Activated CD4-positive, CD25-positive, alpha-beta regulatory T cell (primary cell): ENCODE measurements around the gene ERC2.

Experiments used
- DNase-seq, 4 experiments: peaks; one replicate each; lab custom pipeline; 2025; lab: John Stamatoyannopoulos, UW

ERC2 gene

DNA sequence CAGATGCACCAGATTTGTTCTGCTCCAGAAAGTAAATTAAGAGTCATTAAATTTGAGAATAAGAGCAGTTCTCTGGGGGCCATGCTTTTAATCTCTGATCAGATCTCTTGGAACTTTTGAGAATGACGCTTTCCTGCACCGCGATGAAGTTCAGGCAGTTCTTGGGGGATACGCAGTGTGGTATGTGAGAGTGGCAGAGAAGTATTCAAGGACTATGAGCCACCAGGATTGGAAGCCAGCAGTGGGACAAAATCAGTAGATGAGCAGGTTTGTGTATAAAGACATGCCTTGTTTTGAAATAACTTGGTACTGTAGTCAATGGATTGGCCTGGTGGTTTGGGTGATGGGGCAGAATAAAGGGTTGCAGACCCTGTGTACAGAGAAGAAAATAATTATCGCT is 483.6 kb downstream of the ERC2 start:
- no peak for DNase-seq

DNA sequence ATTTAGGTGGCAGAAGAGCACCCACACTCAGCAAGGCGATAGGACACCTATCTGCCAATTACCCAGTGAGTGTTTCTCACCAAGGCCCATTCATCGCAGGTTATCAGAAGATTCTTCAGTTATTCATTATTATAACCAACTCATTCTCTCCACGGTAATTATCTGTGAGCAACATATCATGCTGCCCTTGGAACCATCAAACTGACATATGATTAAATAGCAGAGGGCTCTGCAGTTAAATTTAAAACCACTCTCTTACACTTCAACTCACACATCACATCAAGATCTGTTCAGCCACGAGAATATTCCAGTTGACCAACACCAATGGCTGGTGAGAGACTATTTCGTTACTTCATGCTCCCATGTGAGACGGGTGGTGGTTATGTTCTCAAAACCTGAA is 489.3 kb downstream of the ERC2 start:
- no peak for DNase-seq

DNA sequence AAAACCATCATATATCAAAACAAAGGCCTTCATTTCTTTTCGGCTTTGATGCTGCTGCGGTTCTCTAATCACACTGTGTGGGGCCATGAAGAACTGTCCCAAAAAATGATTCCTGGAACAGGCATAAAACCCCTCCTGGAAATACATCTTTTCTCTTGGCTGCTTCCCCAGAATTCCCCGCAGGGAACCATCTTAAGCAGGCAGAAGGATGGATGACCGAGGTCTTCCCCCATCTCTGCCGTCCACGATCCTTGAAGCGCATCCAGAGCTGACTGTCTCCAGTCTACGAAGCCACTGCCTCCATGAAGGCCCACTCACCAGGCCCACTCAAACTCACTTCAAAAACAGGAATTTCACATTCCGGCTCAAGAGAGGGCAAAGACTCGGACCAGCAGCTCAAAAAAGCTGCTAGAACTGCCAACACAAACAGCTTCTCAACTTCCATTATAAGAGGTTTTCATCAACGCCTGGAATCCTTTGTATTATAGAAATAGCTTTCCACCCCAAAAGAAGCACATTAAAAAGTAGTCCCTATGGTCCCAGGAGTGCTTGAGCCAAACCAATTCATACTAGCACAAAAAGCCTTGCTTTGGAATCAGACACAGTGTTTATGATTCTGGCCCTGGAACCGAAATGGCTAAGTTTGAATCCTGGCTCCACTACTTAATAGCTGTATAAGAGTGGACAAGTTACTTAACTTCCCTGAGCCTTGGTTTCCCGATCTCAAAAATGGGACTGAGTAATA is 493.7 kb downstream of the ERC2 start:
- DNase-seq: no peak

DNA sequence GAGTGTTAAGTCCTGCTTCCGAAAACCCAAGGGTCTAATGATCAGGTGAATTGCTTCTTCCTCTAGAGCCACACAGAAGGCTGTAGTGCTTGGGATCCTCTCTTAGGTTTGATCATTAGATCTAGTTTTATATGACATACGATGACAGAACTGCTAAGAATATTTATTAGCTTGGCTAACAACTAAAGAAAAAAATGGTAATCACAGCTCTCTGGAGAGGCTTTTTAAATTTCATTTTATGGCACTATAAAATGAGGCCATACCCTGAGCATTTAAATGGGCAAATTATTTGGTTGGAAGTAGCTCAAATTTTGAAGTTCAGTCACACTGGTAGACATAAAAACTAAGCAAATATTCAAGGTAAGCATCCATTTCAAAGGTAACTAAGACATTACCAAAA is 498.6 kb downstream of the ERC2 start:
- no peak for DNase-seq

DNA sequence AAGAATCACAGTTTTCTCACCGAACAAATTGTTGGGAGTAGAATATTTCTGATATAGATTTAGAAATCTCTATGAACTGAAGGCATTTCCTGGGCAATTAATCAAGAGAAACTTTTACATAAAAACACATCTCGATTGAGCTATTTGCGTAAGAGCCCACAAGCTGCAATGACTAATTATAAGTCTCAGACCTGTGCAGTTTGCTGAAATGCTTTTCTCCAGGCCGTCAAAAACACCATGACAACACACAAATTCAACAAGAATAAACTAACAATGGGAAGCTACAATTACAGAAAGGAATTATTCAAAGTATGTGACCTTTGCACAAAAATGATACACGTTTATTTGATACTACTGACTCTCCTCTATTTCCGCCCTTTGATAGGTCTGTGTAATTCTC is 499.9 kb downstream of the ERC2 start:
- DNase-seq: no peak

DNA sequence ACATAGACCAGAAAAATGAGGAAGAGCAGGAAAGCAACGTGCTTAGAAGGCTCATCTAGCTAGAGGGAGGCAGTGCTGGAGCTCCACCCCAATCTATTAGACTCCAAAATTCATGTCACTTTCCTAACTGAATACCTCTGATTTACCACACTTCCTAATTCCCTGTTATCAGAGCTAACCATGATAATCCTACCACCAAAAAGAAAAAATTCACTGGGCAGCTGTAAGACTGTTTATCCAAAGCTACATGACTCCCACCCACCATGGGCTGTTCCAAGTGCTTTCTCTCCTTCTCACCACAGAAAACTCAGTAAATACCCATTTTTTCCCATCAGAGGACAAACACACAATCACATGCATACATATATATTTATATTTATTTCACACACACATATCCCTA is 501.7 kb downstream of the ERC2 start:
- no peak for DNase-seq

DNA sequence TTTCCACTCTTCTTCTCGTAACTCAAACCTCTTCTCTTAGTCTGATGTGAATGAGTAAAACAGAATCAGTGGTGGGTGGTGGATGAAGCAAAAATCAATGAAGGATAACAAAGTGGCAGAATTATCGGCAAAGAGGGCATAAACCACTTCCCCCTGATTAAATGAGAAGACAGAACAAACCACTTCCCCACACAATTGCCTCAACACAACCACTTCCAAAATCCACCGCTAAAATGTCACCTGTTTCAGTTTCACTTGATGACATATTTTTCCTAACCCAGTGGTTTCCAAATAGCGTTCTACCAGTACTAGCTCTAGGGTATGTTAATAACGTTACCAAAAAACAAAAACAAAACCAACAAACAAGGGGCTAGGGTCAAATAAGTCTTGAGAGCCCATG is 502.5 kb downstream of the ERC2 start:
- no peak for DNase-seq

DNA sequence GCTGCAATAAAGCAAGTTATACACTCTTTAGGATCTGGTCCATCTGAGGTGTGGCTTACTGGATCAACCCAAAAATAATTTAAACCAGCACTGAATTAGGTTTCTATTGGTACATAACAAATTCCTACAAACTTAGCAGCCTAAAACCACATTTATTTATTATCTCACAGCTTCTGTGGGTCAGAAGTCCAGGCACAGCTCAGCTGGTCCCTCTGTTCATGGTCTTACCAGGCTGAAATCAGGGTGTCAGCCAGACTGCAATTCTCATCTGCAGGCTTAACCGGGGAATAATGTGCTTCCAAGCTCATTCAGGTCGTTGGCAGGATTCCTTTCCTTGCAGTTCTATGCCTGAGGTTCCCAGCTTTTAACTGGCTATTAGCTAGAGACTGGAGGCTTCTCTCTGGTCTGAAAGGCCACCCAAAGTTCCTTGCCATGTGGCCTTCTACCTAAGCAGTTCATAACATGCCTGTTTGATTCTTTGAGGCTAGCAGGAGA is 503.7 kb downstream of the ERC2 start:
- DNase-seq: no peak

DNA sequence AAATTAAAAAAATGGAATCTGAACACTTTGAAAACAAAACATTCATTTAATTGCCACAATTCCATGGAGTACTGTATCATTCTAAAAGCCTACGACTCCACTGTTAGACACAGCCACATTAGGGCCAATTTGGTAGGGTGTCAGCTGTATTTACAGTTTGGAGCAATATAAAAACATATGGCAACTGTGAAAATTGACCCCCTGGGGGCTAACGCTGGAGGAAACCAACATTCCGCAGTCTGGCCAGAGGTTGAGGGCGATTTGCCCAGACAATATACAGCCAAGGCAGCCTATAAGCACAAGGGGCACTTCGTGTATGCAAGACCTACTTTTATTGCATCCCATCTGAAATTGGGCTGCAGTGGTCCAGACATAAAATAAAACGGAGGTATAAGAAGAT is 504.7 kb downstream of the ERC2 start:
- DNase-seq: no peak

DNA sequence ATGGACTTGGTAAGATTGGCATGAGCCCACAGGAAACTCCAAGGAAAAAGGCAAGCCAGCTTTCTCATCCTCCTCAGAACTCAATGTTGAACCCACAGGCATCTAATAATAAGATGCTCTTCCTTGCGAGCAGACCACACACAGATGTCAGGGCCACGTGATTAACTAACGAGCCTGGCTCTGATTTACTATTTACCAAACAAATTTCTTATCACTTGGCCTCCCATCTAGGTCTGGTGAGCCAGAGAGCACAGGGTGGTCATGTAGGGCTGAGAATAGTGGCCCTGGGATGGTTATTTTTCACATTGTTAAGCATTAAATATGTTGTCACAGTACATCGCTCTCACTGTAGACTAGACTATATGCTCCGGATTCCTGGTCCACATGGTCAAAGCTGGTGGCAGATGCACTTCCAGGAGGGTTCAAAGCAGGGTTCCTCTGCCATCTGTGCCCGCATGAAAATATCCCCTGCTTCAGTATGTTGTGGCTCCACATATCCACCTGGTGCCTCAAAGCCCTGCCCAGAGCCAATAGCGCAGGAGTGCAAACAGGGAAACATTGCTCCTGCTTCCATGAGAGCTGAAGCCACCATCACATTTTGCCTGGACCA is 508.7 kb downstream of the ERC2 start:
- DNase-seq: no peak

DNA sequence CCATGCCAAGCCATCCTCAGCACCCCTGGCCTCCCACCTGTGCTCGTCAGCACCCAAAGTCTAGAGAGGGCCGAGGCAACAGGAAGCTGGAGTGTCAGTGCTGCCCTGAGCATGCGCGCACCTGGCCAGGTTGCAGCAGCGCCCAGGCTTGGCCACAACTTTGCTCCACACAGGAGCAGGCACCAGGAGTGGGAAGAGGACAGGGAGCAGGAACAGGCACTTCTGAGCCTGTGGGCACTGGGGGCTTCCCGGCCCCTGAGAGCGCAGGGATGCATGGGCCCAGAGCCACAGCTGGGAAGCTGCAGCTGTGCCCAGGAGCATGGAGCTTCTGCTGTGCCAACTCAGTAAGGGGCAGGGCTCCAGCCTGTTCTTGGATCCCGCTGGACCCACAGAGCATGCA is 509.7 kb downstream of the ERC2 start:
- no peak for DNase-seq

DNA sequence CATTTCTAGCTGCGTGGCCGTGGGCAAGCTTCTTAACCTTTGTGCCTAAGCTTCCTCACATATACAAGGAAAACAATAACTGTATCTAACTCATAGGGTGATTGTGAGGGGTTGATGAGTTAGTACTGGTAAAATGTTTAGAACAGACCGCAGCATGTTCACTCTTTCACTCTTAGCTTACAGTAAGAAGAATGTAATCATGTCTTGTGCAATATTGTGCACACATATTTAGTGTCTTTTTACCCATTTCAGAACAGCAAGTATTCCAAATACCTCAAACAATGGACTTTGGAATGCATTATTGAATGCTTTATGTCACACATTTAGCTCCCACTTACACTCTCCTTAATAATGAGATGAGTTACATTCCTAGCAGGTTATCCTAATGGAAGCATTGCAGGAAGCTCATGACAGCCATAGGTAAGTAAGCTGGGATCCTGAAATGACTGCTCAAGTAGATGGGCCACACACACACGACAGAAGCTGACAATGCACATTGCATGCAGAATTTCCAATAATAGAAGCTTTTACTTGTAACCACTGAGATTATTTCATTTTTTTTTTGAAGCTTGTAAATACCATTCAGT is 512.3 kb downstream of the ERC2 start:
- DNase-seq: no peak

DNA sequence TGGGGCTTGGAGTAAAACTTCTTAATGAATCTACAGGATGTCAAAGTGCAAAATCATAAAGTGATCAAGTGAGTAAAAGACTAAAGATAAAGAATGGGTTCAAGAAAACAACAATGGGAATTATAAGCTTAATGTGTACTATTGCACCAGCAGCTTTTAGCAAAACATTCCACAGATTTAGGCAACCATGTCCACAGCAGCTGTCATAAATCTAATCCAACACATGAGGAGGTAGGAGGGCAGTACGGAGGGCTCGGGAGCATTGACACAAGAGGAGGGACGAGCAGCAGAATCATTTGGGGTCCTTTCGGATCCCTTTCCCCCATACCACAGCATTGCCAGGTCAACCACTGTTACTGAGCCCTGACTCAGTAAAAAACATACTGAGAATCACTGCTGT is 516.9 kb downstream of the ERC2 start:
- no peak for DNase-seq

DNA sequence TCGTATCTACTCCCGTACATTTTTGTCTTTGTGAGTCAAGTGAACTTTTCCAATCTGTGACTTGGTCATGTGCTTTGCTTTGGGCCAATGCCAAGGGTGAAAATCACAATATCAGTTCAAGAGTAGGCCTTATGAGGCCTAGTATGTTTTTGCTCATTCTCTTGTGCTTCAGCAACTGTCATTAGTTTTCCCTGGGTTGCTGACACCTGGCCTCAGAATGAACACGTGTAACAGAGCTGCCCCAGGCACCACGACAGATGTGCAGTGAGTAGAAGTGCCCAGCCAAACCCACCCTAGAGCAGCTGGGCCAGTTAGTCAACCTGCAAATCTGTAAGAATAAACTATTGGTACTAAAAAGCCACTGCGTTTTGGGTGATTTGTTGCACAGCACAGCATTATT is 520.9 kb downstream of the ERC2 start:
- no peak for DNase-seq

DNA sequence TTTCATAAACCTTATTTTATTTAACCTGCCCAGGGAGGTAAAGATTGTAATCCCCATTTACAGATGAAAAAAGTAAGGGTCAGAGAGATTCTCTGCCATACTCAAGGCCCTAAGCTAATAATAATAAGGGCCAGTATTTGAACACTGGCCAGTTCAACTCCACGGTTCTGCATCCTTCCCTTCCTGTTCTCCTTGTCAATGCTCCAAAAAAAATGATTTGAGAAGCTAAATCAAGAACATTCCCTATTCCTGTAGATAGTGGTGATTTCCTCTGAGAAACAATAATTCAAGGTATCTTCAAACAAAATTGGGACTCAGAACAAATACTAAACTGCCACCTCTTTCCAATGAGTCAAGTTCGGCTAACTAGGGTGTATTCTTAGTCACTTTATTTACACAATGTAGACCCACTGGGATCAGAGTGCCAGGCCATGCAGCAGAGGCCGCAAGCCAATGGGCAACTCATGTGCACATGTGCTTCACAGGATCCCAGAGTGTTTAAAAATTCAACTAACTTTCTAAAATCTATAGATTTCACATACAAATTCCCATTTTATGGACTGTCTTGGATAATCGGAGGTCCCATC is 521.6 kb downstream of the ERC2 start:
- DNase-seq: no peak

DNA sequence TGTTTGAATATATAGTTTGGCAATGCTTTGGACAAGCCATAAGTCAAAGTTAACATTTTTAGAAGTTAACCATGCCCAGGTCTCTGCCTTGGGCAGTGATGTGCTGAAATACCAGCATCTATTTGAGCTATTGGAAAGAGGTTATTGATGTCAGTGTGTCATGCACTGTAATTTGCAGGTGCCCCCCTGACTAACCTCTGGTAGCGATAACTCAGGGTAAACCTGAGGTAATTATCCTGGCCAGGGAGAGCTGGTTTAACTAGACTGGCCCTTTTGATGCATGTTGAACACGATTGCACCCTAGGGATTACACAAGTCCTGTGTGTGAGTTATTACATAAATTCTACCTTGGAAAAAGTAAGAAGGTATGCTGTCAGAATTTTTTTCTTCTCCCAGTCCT is 525.4 kb downstream of the ERC2 start:
- no peak for DNase-seq

DNA sequence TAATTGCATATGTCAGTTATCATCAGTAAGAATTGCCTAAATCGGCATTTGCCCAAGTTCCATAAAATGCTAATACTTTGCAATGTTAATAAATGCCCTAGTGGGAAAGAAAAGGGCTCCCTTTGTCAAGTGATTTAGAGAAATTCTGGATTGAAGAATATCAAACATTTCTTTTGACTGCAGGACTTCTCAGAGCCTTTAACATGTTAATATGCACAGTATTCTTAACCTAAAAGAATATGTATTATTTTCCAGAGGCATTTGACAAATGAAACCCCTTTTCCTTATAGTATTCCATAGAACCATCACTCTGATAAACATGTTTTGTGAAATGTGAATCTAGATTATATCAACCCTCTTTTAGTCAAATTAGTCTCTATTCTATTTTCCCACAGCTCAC is 529.0 kb downstream of the ERC2 start:
- no peak for DNase-seq

DNA sequence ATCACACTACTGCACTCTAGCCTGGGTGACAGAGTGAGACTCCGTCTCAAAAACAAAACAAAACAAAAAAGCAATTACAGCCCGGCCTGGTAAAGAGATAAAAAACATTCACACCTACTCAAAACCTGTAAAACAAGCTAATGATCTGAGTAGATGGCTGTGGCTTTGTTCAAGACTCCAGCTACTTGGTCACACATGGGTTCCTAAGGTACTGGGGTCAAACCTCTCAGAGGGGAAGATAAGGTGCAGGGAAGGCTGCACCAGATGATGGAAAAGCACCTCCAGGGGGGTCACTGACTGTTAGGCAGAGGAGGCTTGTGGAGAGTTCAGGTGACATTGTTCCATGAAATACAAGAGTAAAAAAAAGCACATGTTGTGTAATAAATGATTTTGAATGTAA is 531.0 kb downstream of the ERC2 start:
- DNase-seq: no peak

DNA sequence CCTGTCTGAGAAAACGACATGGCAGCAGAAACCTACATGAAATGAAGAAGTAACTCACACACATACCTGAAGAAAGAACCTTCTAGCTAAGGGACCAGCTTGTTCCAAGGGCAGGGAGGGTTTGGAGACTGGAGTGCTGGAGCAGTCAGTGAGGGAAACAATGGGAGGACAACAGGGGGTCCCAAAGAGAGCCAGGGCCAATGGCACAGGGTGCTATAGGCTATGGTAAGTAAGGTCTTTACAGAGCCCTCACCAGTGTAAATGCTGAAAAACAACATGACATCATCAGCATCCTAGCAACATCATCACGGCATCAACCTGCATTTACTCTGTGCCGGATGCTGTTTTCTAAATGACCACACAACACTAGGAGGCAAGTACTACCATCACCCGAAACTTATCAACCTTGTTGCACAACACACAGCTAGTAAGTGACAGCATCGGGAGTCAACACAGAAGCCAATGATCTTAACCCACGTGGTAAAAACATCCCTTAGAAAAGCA is 531.7 kb downstream of the ERC2 start:
- no peak for DNase-seq

DNA sequence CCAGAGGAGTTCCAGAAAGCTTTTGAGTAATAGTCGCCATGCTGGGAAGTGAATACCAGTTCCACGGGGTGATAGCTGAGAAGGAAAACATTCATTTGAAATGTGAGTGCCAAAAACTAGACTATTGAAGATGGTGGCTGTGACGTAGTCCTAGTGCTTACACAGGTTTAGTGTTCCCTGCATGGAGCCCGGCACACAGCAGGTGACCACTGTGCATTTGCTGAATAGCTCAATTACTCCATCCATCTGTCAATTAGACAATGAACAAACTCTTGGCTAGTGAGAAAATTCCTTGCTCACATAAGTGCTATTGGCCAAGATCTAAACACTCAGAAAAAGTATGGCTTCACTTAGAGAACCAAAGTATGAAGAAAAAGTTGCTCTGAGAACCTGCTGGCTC is 533.0 kb downstream of the ERC2 start:
- no peak for DNase-seq

DNA sequence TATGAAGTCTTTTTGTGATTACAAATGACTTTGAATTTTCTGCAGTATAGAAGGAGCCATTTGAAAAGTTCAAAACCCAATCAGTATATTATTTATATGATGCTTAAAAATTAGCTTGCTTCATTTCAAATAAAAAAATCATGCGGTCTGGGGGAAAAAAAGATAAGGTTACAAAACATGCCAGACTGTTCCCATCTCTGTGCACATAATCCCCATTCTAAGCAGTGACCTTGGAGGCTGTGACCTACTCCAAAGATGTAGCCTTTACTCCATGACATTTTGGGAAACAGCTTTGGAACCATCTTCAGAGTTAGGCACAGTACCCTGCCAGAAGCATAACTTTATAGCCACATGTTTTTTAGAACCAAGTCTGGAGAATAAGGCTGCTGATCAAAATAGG is 533.5 kb downstream of the ERC2 start:
- DNase-seq: no peak

DNA sequence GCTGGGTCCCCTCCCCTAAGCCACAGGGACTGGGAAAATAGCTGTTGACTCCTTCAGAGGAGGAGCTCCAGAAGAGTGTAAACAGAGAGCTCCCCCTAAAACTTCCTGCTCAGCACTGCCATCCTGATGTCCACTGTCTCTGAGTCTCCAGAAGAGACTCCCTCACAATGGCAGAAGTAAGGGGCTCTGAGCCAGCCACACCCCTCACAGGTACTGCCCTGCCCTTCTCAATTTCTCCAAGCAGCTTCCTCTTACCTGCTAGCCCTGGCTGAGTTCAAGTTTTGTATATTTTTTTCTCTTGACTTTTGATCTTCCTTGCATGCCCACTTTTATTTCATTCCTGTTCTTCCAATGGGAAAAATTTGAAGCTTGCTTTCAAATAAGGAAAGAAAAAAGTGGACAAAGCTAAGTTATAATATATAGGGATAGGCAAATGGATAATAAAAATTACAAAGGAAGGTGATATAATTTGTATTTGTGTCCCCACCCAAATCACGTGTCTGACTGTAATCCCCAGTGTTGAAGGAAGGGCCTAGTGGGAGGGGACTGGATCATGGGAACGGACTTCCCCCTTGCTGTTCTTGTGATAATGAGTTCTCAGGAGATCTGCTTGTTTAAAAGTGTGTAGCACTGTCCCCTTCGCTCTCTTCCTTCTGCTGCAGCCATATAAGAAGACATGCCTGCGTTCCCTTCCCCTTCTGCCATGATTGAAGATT is 539.0 kb downstream of the ERC2 start:
- DNase-seq: no peak
